A673 (cell line): ENCODE data around the gene POLR1D.

Experiments used
- EZH2 ChIP-seq: fragments of 200-600 bp; sonication (generic); IDR thresholded peaks from 2 replicates; pipeline ENCODE4 v1.6.1; 2017; ENCODE audit warnings: borderline replicate concordance, low read depth, mild to moderate bottlenecking, mixed read lengths, antibody characterized with exemption, low read length; ENCODE audit not compliant: poor library complexity, severe bottlenecking
- TF ChIP-seq, protein P1 (sequence below): fragments of 300-800, 200-600 bp; sonication (generic); conservative IDR thresholded peaks from 2 replicates; pipeline ENCODE4 v1.5.1; 2017; ENCODE audit warnings: low read depth, mild to moderate bottlenecking, antibody characterized with exemption, low read length, moderate library complexity, mixed read lengths

DNA sequence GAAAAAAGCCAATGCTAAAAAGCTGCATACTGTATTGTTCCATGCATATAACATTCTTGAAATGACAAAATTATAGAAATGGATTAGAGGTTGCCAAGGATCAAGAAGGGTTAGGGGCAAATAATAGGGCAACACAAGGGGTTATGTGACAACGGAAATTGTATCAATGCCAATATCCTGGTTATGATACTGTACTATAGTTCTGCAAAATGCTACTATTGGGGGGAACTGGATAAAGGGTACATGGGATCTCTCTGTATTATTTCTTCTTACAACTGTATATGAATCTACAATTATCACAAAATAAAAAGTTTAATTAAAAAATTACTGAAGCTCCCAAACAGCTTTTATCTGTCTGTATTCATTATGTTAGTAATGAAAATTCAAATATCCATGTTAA is 33.3 kb upstream of the POLR1D start:
- TF ChIP-seq, protein P1, sequence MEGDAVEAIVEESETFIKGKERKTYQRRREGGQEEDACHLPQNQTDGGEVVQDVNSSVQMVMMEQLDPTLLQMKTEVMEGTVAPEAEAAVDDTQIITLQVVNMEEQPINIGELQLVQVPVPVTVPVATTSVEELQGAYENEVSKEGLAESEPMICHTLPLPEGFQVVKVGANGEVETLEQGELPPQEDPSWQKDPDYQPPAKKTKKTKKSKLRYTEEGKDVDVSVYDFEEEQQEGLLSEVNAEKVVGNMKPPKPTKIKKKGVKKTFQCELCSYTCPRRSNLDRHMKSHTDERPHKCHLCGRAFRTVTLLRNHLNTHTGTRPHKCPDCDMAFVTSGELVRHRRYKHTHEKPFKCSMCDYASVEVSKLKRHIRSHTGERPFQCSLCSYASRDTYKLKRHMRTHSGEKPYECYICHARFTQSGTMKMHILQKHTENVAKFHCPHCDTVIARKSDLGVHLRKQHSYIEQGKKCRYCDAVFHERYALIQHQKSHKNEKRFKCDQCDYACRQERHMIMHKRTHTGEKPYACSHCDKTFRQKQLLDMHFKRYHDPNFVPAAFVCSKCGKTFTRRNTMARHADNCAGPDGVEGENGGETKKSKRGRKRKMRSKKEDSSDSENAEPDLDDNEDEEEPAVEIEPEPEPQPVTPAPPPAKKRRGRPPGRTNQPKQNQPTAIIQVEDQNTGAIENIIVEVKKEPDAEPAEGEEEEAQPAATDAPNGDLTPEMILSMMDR, result no peak
- no peak for TF ChIP-seq EZH2
